Bladder microvascular endothelial cell (primary cell): ENCODE measurements around the gene YKT6. TPM values are rescaled to one million over a fixed set of nuclear protein-coding genes. Genes with fewer than 3 reads are reported as not detected.

Experiments
- total RNA-seq: library from RNA; depleted of rRNA; stranded (reverse); fragments of >200 nt; gene quantifications from 2 replicates; pipeline ENCODE4 v1.2.3, GENCODE V29; 2014

The YKT6 gene
- 61.8 and 74.7 TPM in 2 replicates for total RNA-seq

GRCh38 chr7:44200699-44201461 lies at the start of gene YKT6:
Gene YKT6 (plus strand): TSS chr7:44200978. CDS start chr7:44201136, 158 bp downstream.

GRCh38 chr7:44189286-44189992 lies 11.3 kb upstream of the YKT6 start, which contains the start of gene GCK:
Gene GCK (minus strand): TSS chr7:44189439. CDS start chr7:44188953, 486 bp downstream.

Other genes with a start within 250 kb of the YKT6 start
- gene SPDYE1, start 203.1 kb upstream of the YKT6 start, total RNA-seq: not detected in 2 replicates
- gene DBNL, start 156.3 kb upstream of the YKT6 start, total RNA-seq: 82.6 and 159 TPM in 2 replicates
- gene PGAM2, start 135.4 kb upstream of the YKT6 start, total RNA-seq: not detected in 2 replicates
- gene POLM, start 118.4 kb upstream of the YKT6 start, total RNA-seq: 5.2 and 9.4 TPM in 2 replicates
- 1.3 and 27.3 TPM in 2 replicates for gene AEBP1, start 96.6 kb upstream of the YKT6 start, total RNA-seq
- 59.3 and 60.7 TPM in 2 replicates for gene POLD2, start 77.4 kb upstream of the YKT6 start, total RNA-seq
- not detected in 2 replicates for gene MYL7, start 59.6 kb upstream of the YKT6 start, total RNA-seq
- gene GCK, start 11.5 kb upstream of the YKT6 start, total RNA-seq: under 0.01 and 0.25 TPM in 2 replicates
- under 0.01 and 0.57 TPM in 2 replicates for gene CAMK2B, start 124.6 kb downstream of the YKT6 start, total RNA-seq